Fibroblast of mammary gland (primary cell): ENCODE data around the gene TMEM272.

Source experiments
- DNase-seq: peaks from one replicate; pipeline ENCODE4 v3.0.0-alpha.2; 2010; ENCODE audit warnings: low read depth
- H3K4me3 ChIP-seq: 2 replicates; pipeline ENCODE4 v1.5.1; 2011; ENCODE audit warnings: low read depth, mild to moderate bottlenecking, low read length, moderate library complexity; ENCODE audit not compliant: control insufficient read depth
- CTCF ChIP-seq: conservative IDR thresholded peaks from 2 replicates; pipeline ENCODE4 v1.5.1; 2011; ENCODE audit warnings: low read depth, low read length, inconsistent platforms; ENCODE audit not compliant: control insufficient read depth, insufficient read depth

Gene TMEM272

GRCh38 chr13:51804295-51805172, 40.4 kb downstream of the TMEM272 start:
- TF ChIP-seq CTCF, result no peak
- H3K4me3 ChIP-seq, result peak overlapping the region; percentile 73
- no peak for DNase-seq

- peak within 1 kb of the TSS; percentile 73 for H3K4me3 ChIP-seq
- no peak for TF ChIP-seq CTCF
- DNase-seq, result peak; percentile 70
Observed at GRCh38 chr13:51803422-51804294, 41.3 kb downstream of the TMEM272 start, which contains the start of gene DHRS12. DHRS12 (minus strand) TSS chr13:51804163; CDS start chr13:51799659, 4,504 bp downstream.

GRCh38 chr13:51802631-51803418, 42.2 kb downstream of the TMEM272 start:
- no peak for DNase-seq
- no peak for TF ChIP-seq CTCF

GRCh38 chr13:51801631-51802099, 43.3 kb downstream of the TMEM272 start:
- DNase-seq, result no peak
- no peak for TF ChIP-seq CTCF

More at GRCh38 chr13:51802631-51803418, 42.2 kb downstream of the TMEM272 start:
- peak overlapping the region; percentile 73 for H3K4me3 ChIP-seq

GRCh38 chr13:51800486-51800885, 44.5 kb downstream of the TMEM272 start:
- no peak overlapping the region for H3K4me3 ChIP-seq
- no peak for TF ChIP-seq CTCF
- no peak for DNase-seq

More at GRCh38 chr13:51801631-51802099, 43.3 kb downstream of the TMEM272 start:
- no peak overlapping the region for H3K4me3 ChIP-seq

- DNase-seq, result no peak
- no peak overlapping the region for H3K4me3 ChIP-seq
- no peak for TF ChIP-seq CTCF
Observed at GRCh38 chr13:51799261-51799660, 45.7 kb downstream of the TMEM272 start.
